Thymus (tissue), 11 donors: ENCODE results near the gene USE1. TPM values are rescaled to one million over a fixed set of nuclear protein-coding genes. Genes with fewer than 3 reads are reported as not detected.

ENCODE experiments used
- DNase-seq, 9 donors: peaks; one replicate each; pipeline ENCODE4 v3.0.0-alpha.2; 2013; ENCODE audit warnings: low spot score in 9 of 9, low read depth in 6 of 9, missing footprints in 1 of 9
- H3K27ac ChIP-seq, 2 donors: one replicate each; pipeline ENCODE4 v1.5.1; 2013; ENCODE audit warnings: control low read depth in 1 of 2, low read depth in 1 of 2, low read length in 1 of 2, mild to moderate bottlenecking in 1 of 2, moderate library complexity in 1 of 2
- H3K27me3 ChIP-seq, 2 donors: one replicate each; pipeline ENCODE4 v1.5.1; 2013; ENCODE audit warnings: low read length in 1 of 2; ENCODE audit not compliant: control insufficient read depth in 2 of 2, insufficient read depth in 1 of 2
- H3K36me3 ChIP-seq, 2 donors: one replicate each; pipeline ENCODE4 v1.5.1; 2013; ENCODE audit warnings: low read length in 1 of 2, mild to moderate bottlenecking in 1 of 2, moderate library complexity in 1 of 2; ENCODE audit not compliant: control insufficient read depth in 2 of 2, insufficient read depth in 2 of 2
- H3K4me1 ChIP-seq, 2 donors: one replicate each; pipeline ENCODE4 v1.5.1; 2013; ENCODE audit warnings: low read length in 2 of 2; ENCODE audit not compliant: control insufficient read depth in 2 of 2, insufficient read depth in 2 of 2
- H3K4me3 ChIP-seq, 2 donors: one replicate each; pipeline ENCODE4 v1.5.1; 2013; ENCODE audit warnings: low read length in 2 of 2, control low read depth in 1 of 2, mild to moderate bottlenecking in 1 of 2
- H3K9me3 ChIP-seq, 2 donors: one replicate each; pipeline ENCODE4 v1.5.1; 2013; ENCODE audit warnings: low read length in 1 of 2, mild to moderate bottlenecking in 1 of 2; ENCODE audit not compliant: control insufficient read depth in 2 of 2, insufficient read depth in 1 of 2
- WGBS: extraction: QIAGEN DNeasy Blood & Tissue Kit; methylation state at CpG from one replicate; pipeline ENCODE4 v1.1.7; 2013; 5-methylcytosine and 5-hydroxymethylcytosine counted together
- polyA plus RNA-seq: library from polyadenylated mRNA; stranded (reverse); fragments of 200-250 nt; gene quantifications from one replicate; pipeline ENCODE4 v1.2.3, GENCODE V29; 2013
- total RNA-seq: library from RNA; stranded (reverse); fragments of 120-200 nt; gene quantifications from one replicate; pipeline ENCODE4 v1.2.4, GENCODE V29; 2013
- donor health status: healthy.

Gene USE1
- total and polyA plus RNA-seq, 2 donors, result 21.3 to 52.9 TPM

- H3K27me3 ChIP-seq, result no peaks in the 10 kb centered on the region
- peaks cover 0 to 15% of the 10 kb centered on the region in 2 donors for H3K9me3 ChIP-seq
- H3K36me3 ChIP-seq, result peaks cover 30 to 57% of the 10 kb centered on the region in 2 donors
- WGBS, result 97% methylated on average over 58 of the region's 58 CpGs
- DNase-seq, result no peak
- no peak overlapping the region for H3K27ac ChIP-seq
- H3K4me3 ChIP-seq, result no peak overlapping the region
- H3K4me1 ChIP-seq, result peaks cover 16 to 19% of the 10 kb centered on the region in 2 donors
These were observed 3.4 kb upstream of the USE1 start for GRCh38 chr19:17211547-17212446.

GRCh38 chr19:17213334-17213733 is 1.8 kb upstream of the USE1 start:
- H3K27ac ChIP-seq, result peak overlapping the region in 1 of 2 donors; percentile 18
- 93% methylated on average over 5 of the region's 5 CpGs for WGBS
- peaks cover 16 to 19% of the 10 kb centered on the region in 2 donors for H3K4me1 ChIP-seq
- H3K9me3 ChIP-seq, result peaks cover 1 to 15% of the 10 kb centered on the region in 2 donors
- H3K4me3 ChIP-seq, result no peak overlapping the region
- H3K36me3 ChIP-seq, result peaks cover 36 to 66% of the 10 kb centered on the region in 2 donors
- H3K27me3 ChIP-seq, result no peaks in the 10 kb centered on the region
- DNase-seq, result no peak

GRCh38 chr19:17214508-17215126 is 540 bp upstream of the USE1 start:
- Histone ChIP-seq H3K4me1 (peaks cover 14 to 19% of the 10 kb centered on the region in 2 donors), H3K27ac (peak overlapping the region; percentile 94 to 95), H3K4me3 (peak overlapping the region; percentile 81 to 92), H3K27me3 (no peaks in the 10 kb centered on the region), H3K36me3 (peaks cover 30 to 62% of the 10 kb centered on the region in 2 donors), H3K9me3 (peaks cover 1 to 15% of the 10 kb centered on the region in 2 donors)
- DNase-seq, result no peak
- WGBS, result 38% methylated on average over 16 of the region's 16 CpGs

- Histone ChIP-seq H3K36me3 (peaks cover 20 to 53% of the 10 kb centered on the region in 2 donors), H3K4me3 (peak overlapping the region; percentile 81 to 92), H3K9me3 (peaks cover 1 to 15% of the 10 kb centered on the region in 2 donors), H3K4me1 (peaks cover 14 to 19% of the 10 kb centered on the region in 2 donors), H3K27me3 (no peaks in the 10 kb centered on the region), H3K27ac (no peak overlapping the region)
- 96% methylated on average over 13 of the region's 13 CpGs for WGBS
- no peak for DNase-seq
These were observed 1.0 kb downstream of the USE1 start for GRCh38 chr19:17216058-17216670.

GRCh38 chr19:17219286-17219685 is 4.1 kb downstream of the USE1 start:
- Histone ChIP-seq H3K36me3 (peaks cover 17 to 29% of the 10 kb centered on the region in 2 donors), H3K27me3 (no peaks in the 10 kb centered on the region), H3K9me3 (peaks cover 1 to 15% of the 10 kb centered on the region in 2 donors), H3K4me1 (peaks cover 14 to 18% of the 10 kb centered on the region in 2 donors), H3K27ac (no peak overlapping the region), H3K4me3 (no peak overlapping the region)
- no peak for DNase-seq
- 98% methylated on average over 8 of the region's 8 CpGs for WGBS

- Histone ChIP-seq H3K36me3 (peaks cover 17 to 29% of the 10 kb centered on the region in 2 donors), H3K27ac (no peak overlapping the region), H3K4me1 (peaks cover 7 to 9% of the 10 kb centered on the region in 2 donors), H3K9me3 (peaks cover 1 to 6% of the 10 kb centered on the region in 2 donors), H3K27me3 (no peaks in the 10 kb centered on the region), H3K4me3 (no peak overlapping the region)
- DNase-seq, result no peak
- WGBS, result 79% methylated on average over 14 of the region's 14 CpGs
These were observed 5.1 kb downstream of the USE1 start for GRCh38 chr19:17220207-17220758.

GRCh38 chr19:17225053-17225452 is 9.9 kb downstream of the USE1 start:
- 96% methylated on average over 10 of the region's 10 CpGs for WGBS
- no peak overlapping the region for H3K4me3 ChIP-seq
- no peak overlapping the region for H3K27ac ChIP-seq
- peaks cover 2 to 6% of the 10 kb centered on the region in 2 donors for H3K36me3 ChIP-seq
- peaks cover 0 to 5% of the 10 kb centered on the region in 2 donors for H3K9me3 ChIP-seq
- no peak for DNase-seq
- no peaks in the 10 kb centered on the region for H3K27me3 ChIP-seq
- H3K4me1 ChIP-seq, result peaks cover 0 to 12% of the 10 kb centered on the region in 2 donors

- Histone ChIP-seq H3K27me3 (no peaks in the 10 kb centered on the region), H3K4me3 (peak within 1 kb of the TSS; percentile 70 to 92), H3K36me3 (peaks cover 2 to 6% of the 10 kb centered on the region in 2 donors), H3K9me3 (peaks cover 0 to 5% of the 10 kb centered on the region in 2 donors), H3K4me1 (peaks cover 0 to 12% of the 10 kb centered on the region in 2 donors), H3K27ac (peak within 1 kb of the TSS; percentile 99 to 100)
- under 1% methylated on average over 90 of the region's 90 CpGs for WGBS
- peak; percentile 91 to 99 (median 96) for DNase-seq
These were observed 11.1 kb downstream of the USE1 start, which contains the start of gene OCEL1 for GRCh38 chr19:17226002-17226933. Gene OCEL1, plus strand, starts transcription at chr19:17226226. Its CDS starts 22 bp downstream, at chr19:17226248.
